Karpas-422 (cell line): ENCODE data around the gene MYO7A. TPM values are rescaled to one million over a fixed set of nuclear protein-coding genes. Genes with fewer than 3 reads are reported as not detected.

Experiments
- DNase-seq: peaks from one replicate; pipeline ENCODE4 v3.0.0-alpha.2; 2015
- H2AFZ ChIP-seq: fragments of 200-600 bp; sonication (generic); 2 replicates; pipeline ENCODE4 v1.6.1; 2014; ENCODE audit warnings: antibody characterized with exemption, low read length, mixed read lengths
- H3K27ac ChIP-seq: fragments of 200-600 bp; sonication (generic); 2 replicates; pipeline ENCODE4 v1.5.1; 2014; ENCODE audit warnings: mild to moderate bottlenecking, low read length, moderate library complexity
- H3K27me3 ChIP-seq: fragments of 200-600 bp; sonication (generic); 2 replicates; pipeline ENCODE4 v1.6.1; 2014; ENCODE audit warnings: low read length, mixed read lengths
- H3K36me3 ChIP-seq: fragments of 200-600 bp; sonication (generic); 2 replicates; pipeline ENCODE4 v1.6.1; 2014; ENCODE audit warnings: low read length, mixed read lengths; ENCODE audit not compliant: insufficient read depth
- H3K4me1 ChIP-seq: fragments of 200-600 bp; sonication (generic); 2 replicates; pipeline ENCODE4 v1.6.1; 2014; ENCODE audit warnings: mild to moderate bottlenecking, low read length, mixed read lengths
- H3K4me2 ChIP-seq: fragments of 200-600 bp; sonication (generic); 2 replicates; pipeline ENCODE4 v1.6.1; 2014; ENCODE audit warnings: low read length, low read depth, mild to moderate bottlenecking; ENCODE audit not compliant: poor library complexity, severe bottlenecking
- H3K4me3 ChIP-seq: fragments of 200-600 bp; sonication (generic); 2 replicates; pipeline ENCODE4 v1.5.1; 2014; ENCODE audit warnings: mild to moderate bottlenecking, antibody characterized with exemption, low read length, mixed read lengths
- H3K79me2 ChIP-seq: fragments of 200-600 bp; sonication (generic); 2 replicates; pipeline ENCODE4 v1.6.1; 2014; ENCODE audit warnings: mild to moderate bottlenecking, low read length, mixed read lengths
- H3K9ac ChIP-seq: fragments of 200-600 bp; sonication (generic); 2 replicates; pipeline ENCODE4 v1.6.0; 2014; ENCODE audit warnings: low read length
- H3K9me2 ChIP-seq: fragments of 200-600 bp; sonication (generic), shearing (Covaris generic); replicated peaks from 2 replicates; pipeline ENCODE4 v1.6.0; 2014; ENCODE audit warnings: mild to moderate bottlenecking, low read length, moderate library complexity; ENCODE audit not compliant: insufficient read depth
- H3K9me3 ChIP-seq: fragments of 300-700, 200-600 bp; sonication (generic); 2 replicates; pipeline ENCODE4 v1.6.1; 2014; ENCODE audit warnings: low read length, mixed read lengths
- H4K20me1 ChIP-seq: fragments of 200-600 bp; sonication (generic); 2 replicates; pipeline ENCODE4 v1.6.1; 2014; ENCODE audit warnings: mild to moderate bottlenecking, antibody characterized with exemption, low read length, low read depth; ENCODE audit not compliant: insufficient read depth
- total RNA-seq: library from RNA; depleted of rRNA; stranded (reverse); fragments of >200 nt; shearing (Covaris generic); gene quantifications from 2 replicates; pipeline ENCODE4 v1.2.3, GENCODE V29; 2014; ENCODE audit warnings: low replicate concordance

MYO7A gene
- total RNA-seq, 1 experiment from 2014 or later: not detected

DNA sequence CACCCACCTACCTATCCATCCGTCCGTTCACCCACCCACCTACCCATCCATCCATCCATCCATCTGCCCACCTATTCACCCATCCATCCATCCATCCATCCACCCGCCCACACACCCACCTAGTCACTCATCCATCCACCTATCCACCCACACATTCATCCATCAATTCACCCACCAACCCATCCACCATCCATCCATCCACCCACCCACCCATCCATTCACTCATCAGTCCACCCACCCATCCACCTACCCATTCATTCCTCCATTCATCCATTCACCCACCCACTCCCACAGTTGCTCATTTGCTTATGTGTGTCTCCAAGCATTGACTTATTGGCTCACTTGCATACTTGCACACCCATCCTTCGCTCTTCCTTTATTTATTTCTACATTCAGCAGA, 50.1 kb downstream of the MYO7A start:
- Histone ChIP-seq H3K27ac (no peak overlapping the region), H3K79me2 (no peaks in the 10 kb centered on the region), H3K27me3 (no peaks in the 10 kb centered on the region), H3K4me3 (no peak overlapping the region), H3K4me1 (peaks cover 9% of the 10 kb centered on the region), H3K9me3 (no peaks in the 10 kb centered on the region), H3K4me2 (no peak overlapping the region), H3K36me3 (no peaks in the 10 kb centered on the region), H2AFZ (no peak overlapping the region), H4K20me1 (no peaks in the 10 kb centered on the region; the same call in 1 of the 2 replicates), H3K9ac (no peak overlapping the region), H3K9me2 (no peaks in the 10 kb centered on the region)
- DNase-seq: no peak

DNA sequence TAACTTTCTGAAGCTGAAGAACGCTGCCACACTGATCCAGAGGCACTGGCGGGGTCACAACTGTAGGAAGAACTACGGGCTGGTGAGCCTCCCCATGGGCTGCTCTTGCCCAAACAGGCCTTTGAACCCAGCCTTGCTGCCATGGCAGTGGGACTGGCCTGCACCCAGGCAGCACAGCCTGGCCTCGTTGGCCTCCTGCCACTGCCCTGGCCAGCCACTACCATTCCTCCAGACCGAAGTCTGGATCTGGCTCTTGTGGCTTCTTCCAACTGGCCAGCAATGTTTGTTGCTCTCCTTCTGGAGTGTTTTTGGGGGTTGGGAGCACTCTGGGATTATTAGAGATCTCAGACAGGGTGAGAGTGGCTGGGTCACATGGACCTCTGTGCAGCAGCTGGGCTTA, 51.0 kb downstream of the MYO7A start:
- Histone ChIP-seq H4K20me1 (no peaks in the 10 kb centered on the region; the same call in 1 of the 2 replicates), H3K9me3 (no peaks in the 10 kb centered on the region), H3K4me3 (no peak overlapping the region), H3K27me3 (no peaks in the 10 kb centered on the region), H2AFZ (no peak overlapping the region), H3K9ac (no peak overlapping the region), H3K27ac (no peak overlapping the region), H3K4me2 (no peak overlapping the region), H3K79me2 (no peaks in the 10 kb centered on the region), H3K36me3 (no peaks in the 10 kb centered on the region), H3K4me1 (peaks cover 9% of the 10 kb centered on the region), H3K9me2 (no peaks in the 10 kb centered on the region)
- no peak for DNase-seq

- DNase-seq: no peak
- H3K9ac ChIP-seq: no peak overlapping the region
- H3K9me3 ChIP-seq: no peaks in the 10 kb centered on the region
- H3K9me2 ChIP-seq: no peaks in the 10 kb centered on the region
- H3K4me2 ChIP-seq: no peak overlapping the region
- H3K4me1 ChIP-seq: peaks cover 9% of the 10 kb centered on the region
- H3K27me3 ChIP-seq: no peaks in the 10 kb centered on the region
- H4K20me1 ChIP-seq: no peaks in the 10 kb centered on the region; the same call in 1 of the 2 replicates
- no peak overlapping the region for H3K4me3 ChIP-seq
- no peaks in the 10 kb centered on the region for H3K36me3 ChIP-seq
- no peak overlapping the region for H3K27ac ChIP-seq
- no peak overlapping the region for H2AFZ ChIP-seq
- H3K79me2 ChIP-seq: no peaks in the 10 kb centered on the region
These were observed 51.6 kb downstream of the MYO7A start for GRCh38 chr11:77179681-77180080.

- Histone ChIP-seq H3K27ac (no peak overlapping the region), H2AFZ (no peak overlapping the region), H4K20me1 (no peaks in the 10 kb centered on the region; the same call in 1 of the 2 replicates), H3K9me2 (no peaks in the 10 kb centered on the region), H3K9ac (no peak overlapping the region), H3K79me2 (no peaks in the 10 kb centered on the region), H3K9me3 (no peaks in the 10 kb centered on the region), H3K36me3 (no peaks in the 10 kb centered on the region), H3K4me1 (peaks cover 11% of the 10 kb centered on the region), H3K27me3 (no peaks in the 10 kb centered on the region), H3K4me2 (no peak overlapping the region), H3K4me3 (no peak overlapping the region)
- DNase-seq: no peak
These were observed 52.3 kb downstream of the MYO7A start for GRCh38 chr11:77180346-77180745.

GRCh38 chr11:77181226-77181625, 53.2 kb downstream of the MYO7A start:
- H3K9ac ChIP-seq: no peak overlapping the region
- H3K79me2 ChIP-seq: no peaks in the 10 kb centered on the region
- no peaks in the 10 kb centered on the region for H3K9me2 ChIP-seq
- DNase-seq: no peak
- no peak overlapping the region for H3K27ac ChIP-seq
- no peaks in the 10 kb centered on the region for H3K9me3 ChIP-seq
- no peak overlapping the region for H3K4me3 ChIP-seq
- H3K4me1 ChIP-seq: peaks cover 6% of the 10 kb centered on the region
- no peak overlapping the region for H3K4me2 ChIP-seq
- no peak overlapping the region for H2AFZ ChIP-seq
- H3K36me3 ChIP-seq: no peaks in the 10 kb centered on the region
- no peaks in the 10 kb centered on the region; the same call in 1 of the 2 replicates for H4K20me1 ChIP-seq
- no peaks in the 10 kb centered on the region for H3K27me3 ChIP-seq

DNA sequence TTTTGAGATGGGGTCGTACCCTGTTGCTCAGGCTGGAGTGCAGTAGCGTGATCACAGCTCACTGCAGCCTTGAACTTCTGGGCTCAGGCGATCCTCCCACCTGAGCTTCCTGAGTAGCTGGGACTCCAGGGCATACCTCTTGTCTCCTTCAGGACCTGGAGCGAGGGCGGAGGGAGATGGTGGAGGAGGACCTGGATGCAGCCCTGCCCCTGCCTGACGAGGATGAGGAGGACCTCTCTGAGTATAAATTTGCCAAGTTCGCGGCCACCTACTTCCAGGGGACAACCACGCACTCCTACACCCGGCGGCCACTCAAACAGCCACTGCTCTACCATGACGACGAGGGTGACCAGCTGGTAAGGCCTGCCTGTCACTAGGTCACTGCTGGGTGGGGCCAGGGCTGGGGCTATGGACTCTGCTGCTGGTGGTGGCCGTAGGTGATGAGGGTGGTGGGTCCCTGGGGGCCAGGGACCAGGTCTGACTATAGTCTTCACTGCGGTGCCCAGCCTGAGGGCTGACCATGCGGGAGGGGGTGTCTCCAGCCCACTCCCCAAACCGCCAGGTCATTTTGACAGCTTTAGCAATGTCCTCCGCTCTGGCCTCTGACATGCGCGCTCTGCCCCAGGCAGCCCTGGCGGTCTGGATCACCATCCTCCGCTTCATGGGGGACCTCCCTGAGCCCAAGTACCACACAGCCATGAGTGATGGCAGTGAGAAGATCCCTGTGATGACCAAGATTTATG, 53.9 kb downstream of the MYO7A start:
- Histone ChIP-seq H3K36me3 (no peaks in the 10 kb centered on the region), H3K27me3 (no peaks in the 10 kb centered on the region), H3K4me2 (no peak overlapping the region), H3K9me3 (no peaks in the 10 kb centered on the region), H2AFZ (no peak overlapping the region), H4K20me1 (no peaks in the 10 kb centered on the region), H3K9ac (no peak overlapping the region), H3K9me2 (no peaks in the 10 kb centered on the region), H3K27ac (no peak overlapping the region), H3K4me1 (peaks cover 12% of the 10 kb centered on the region), H3K4me3 (no peak overlapping the region), H3K79me2 (no peaks in the 10 kb centered on the region)
- DNase-seq: no peak

GRCh38 chr11:77182542-77183430, 54.7 kb downstream of the MYO7A start:
- Histone ChIP-seq H3K9me3 (no peaks in the 10 kb centered on the region), H3K27me3 (no peaks in the 10 kb centered on the region), H3K4me2 (no peak overlapping the region), H3K4me1 (peaks cover 15% of the 10 kb centered on the region), H3K79me2 (no peaks in the 10 kb centered on the region), H4K20me1 (no peaks in the 10 kb centered on the region), H2AFZ (no peak overlapping the region), H3K9ac (no peak overlapping the region), H3K36me3 (no peaks in the 10 kb centered on the region), H3K9me2 (no peaks in the 10 kb centered on the region), H3K27ac (no peak overlapping the region), H3K4me3 (no peak overlapping the region)
- DNase-seq: no peak

- no peaks in the 10 kb centered on the region for H4K20me1 ChIP-seq
- H3K4me1 ChIP-seq: peaks cover 15% of the 10 kb centered on the region
- H3K79me2 ChIP-seq: no peaks in the 10 kb centered on the region
- no peaks in the 10 kb centered on the region for H3K36me3 ChIP-seq
- H3K9me3 ChIP-seq: no peaks in the 10 kb centered on the region
- no peak for DNase-seq
- H3K9ac ChIP-seq: no peak overlapping the region
- H3K4me3 ChIP-seq: no peak overlapping the region
- H3K4me2 ChIP-seq: no peak overlapping the region
- H3K27me3 ChIP-seq: no peaks in the 10 kb centered on the region
- no peaks in the 10 kb centered on the region for H3K9me2 ChIP-seq
- no peak overlapping the region for H3K27ac ChIP-seq
- no peak overlapping the region for H2AFZ ChIP-seq
These were observed 55.5 kb downstream of the MYO7A start for GRCh38 chr11:77183431-77183984.
